GM12878 (cell line): ENCODE data around the gene SKAP1.

ENCODE experiments used
- CEBPB ChIP-seq, 2 experiments: fragments of 150-350 bp in 1 of 2; IDR thresholded peaks; 2 replicates each; pipeline ENCODE4 v1.6.1; 2012 to 2014; ENCODE audit warnings: low read depth in 2 of 2, low read length in 2 of 2, borderline replicate concordance in 1 of 2, inconsistent platforms in 1 of 2
- FOXM1 ChIP-seq: IDR thresholded peaks from 2 replicates; pipeline ENCODE4 v1.6.1; 2012; ENCODE audit warnings: low read depth, mild to moderate bottlenecking, inconsistent platforms, low read length, moderate library complexity
- GABPA ChIP-seq: IDR thresholded peaks from 2 replicates; pipeline ENCODE4 v1.6.1; 2014; ENCODE audit warnings: antibody characterized with exemption, low read depth, mild to moderate bottlenecking, inconsistent platforms
- PML ChIP-seq: IDR thresholded peaks from 2 replicates; pipeline ENCODE4 v1.6.1; 2012; ENCODE audit warnings: low read length, inconsistent platforms
- STAT3 ChIP-seq: IDR thresholded peaks from 2 replicates; pipeline ENCODE4 v1.6.1; 2011; ENCODE audit warnings: low read depth, low read length, improper control_type of control experiment
- TARDBP ChIP-seq: IDR thresholded peaks from 2 replicates; pipeline ENCODE4 v1.6.1; 2016; ENCODE audit warnings: borderline replicate concordance
- TCF7 ChIP-seq: IDR thresholded peaks from 2 replicates; pipeline ENCODE4 v1.6.1; 2014; ENCODE audit warnings: antibody characterized with exemption, borderline replicate concordance
- USF2 ChIP-seq: IDR thresholded peaks from 2 replicates; pipeline ENCODE4 v1.6.1; 2011; ENCODE audit warnings: low read depth, low read length, improper control_type of control experiment, borderline replicate concordance
- TF ChIP-seq, protein P1 (sequence below): fragments of 450-650 bp; IDR thresholded peaks from 2 replicates; pipeline ENCODE4 v1.6.1; 2017; ENCODE audit warnings: mild to moderate bottlenecking

DNA sequence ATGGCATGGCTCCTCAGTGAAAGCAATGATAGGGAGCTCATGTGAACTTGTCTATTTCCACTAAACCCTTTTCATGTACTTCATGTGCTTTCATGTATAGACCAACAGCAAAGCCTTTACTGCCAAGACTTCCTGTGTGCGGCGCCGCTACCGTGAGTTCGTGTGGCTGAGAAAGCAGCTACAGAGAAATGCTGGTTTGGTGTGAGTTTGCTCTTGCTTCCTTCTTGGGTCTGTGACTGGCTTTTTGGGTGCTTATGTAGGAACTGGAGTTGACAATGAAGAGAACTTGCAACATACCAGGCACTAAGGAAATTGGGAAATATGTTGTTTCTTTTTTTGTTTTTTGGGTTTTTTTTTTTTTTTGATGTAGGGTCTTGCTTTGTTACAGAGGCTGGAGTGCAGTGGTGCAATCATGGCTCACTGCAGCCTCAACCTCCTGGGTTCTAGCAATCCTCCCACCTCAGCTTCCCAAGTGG lies 316.8 kb downstream of the SKAP1 start:
- TF ChIP-seq CEBPB (IDR thresholded peaks at IDR 0.05; ENCODE audit: borderline replicate concordance in 1 of 2, low read depth in 2 of 2, low read length in 2 of 2) (no peak), FOXM1 (no peak), STAT3 (no peak), USF2 (no peak), TCF7 (no peak), PML (no peak), GABPA (no peak), TARDBP (no peak)
- TF ChIP-seq, protein P1, sequence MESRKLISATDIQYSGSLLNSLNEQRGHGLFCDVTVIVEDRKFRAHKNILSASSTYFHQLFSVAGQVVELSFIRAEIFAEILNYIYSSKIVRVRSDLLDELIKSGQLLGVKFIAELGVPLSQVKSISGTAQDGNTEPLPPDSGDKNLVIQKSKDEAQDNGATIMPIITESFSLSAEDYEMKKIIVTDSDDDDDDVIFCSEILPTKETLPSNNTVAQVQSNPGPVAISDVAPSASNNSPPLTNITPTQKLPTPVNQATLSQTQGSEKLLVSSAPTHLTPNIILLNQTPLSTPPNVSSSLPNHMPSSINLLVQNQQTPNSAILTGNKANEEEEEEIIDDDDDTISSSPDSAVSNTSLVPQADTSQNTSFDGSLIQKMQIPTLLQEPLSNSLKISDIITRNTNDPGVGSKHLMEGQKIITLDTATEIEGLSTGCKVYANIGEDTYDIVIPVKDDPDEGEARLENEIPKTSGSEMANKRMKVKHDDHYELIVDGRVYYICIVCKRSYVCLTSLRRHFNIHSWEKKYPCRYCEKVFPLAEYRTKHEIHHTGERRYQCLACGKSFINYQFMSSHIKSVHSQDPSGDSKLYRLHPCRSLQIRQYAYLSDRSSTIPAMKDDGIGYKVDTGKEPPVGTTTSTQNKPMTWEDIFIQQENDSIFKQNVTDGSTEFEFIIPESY = no peak
